ENCODE measurements around the gene TCL1B. TPM values are rescaled to one million over a fixed set of nuclear protein-coding genes. Genes with fewer than 3 reads are reported as not detected.

Gene TCL1B
- total and polyA plus RNA-seq, 2 donors (not counting 3 experiments of a cell fraction or from before 2014, with no cell fraction given): not detected

DNA sequence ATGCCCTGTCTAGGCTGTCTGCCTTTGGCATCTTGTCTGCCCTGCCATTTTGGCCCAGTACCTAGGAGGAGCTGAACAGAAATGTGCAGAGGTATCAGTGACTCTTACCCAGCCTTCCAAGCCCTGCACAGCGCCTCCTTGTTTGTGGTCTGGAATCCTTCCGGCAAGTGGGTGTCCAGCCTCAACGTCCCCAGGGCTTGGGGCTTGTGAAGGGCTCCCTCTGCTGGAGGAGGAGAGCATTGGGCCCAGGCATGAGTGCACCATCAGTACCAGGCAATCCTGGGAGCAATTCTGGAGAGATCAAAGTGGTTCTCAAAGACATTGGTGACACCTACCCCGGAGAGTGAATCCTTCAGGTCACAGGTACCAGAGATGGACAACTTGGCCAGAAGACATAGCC is 2.4 kb upstream of the TCL1B start:
- no TSS peak for BruUV-seq (replicated peaks)
- Histone ChIP-seq H4K20me1 (replicated peaks; ENCODE audit: control insufficient read depth, extremely low read depth, insufficient read depth, low read length) (no peaks in the 10 kb centered on the region), H3K9me1 (replicated peaks; ENCODE audit: control insufficient read depth, extremely low read depth, insufficient read depth, low read length) (no peaks in the 10 kb centered on the region), H3K4me1 (ENCODE audit: control insufficient read depth, extremely low read depth, insufficient read depth, low read length) (no peaks in the 10 kb centered on the region), H2AFZ (ENCODE audit: low read depth, low read length) (no peak overlapping the region), H3K27ac (ENCODE audit: insufficient read depth, low read depth, low read length) (no peak overlapping the region), H3K36me3 (ENCODE audit: control insufficient read depth in 2 of 2, extremely low read depth in 1 of 2, insufficient read depth in 2 of 2, low read length in 2 of 2) (no peaks in the 10 kb centered on the region), H3K4me2 (ENCODE audit: insufficient read depth, low read length) (no peak overlapping the region), H3K4me3 (replicated peaks in 1 of 3; ENCODE audit: insufficient read depth in 1 of 3, low read depth in 1 of 3, low read length in 3 of 3) (no peak overlapping the region), H3K79me2 (ENCODE audit: control insufficient read depth, insufficient read depth, low read length) (no peaks in the 10 kb centered on the region), H3K9me3 (replicated peaks; ENCODE audit: control insufficient read depth, insufficient read depth, low read length) (no peaks in the 10 kb centered on the region), H3K27me3 (ENCODE audit: control insufficient read depth in 2 of 2, insufficient read depth in 2 of 2, low read length in 2 of 2) (no peaks in the 10 kb centered on the region), H3K9ac (replicated peaks; ENCODE audit: extremely low read depth, insufficient read depth, low read length) (no peak overlapping the region)
- POLR2A ChIA-PET: no interaction called here
- dilution Hi-C loops (cut with MboI; ENCODE audit: extremely low pct_ligation_motif_present, low sequenced_read_pairs): no loop called here
- CTCF ChIA-PET: interaction anchor here (0.9 kb wide), 1 partner anchor 90 kb away, joined by 4 read pairs; no protein-coding TSS in a partner anchor
- TF ChIP-seq, protein P1, sequence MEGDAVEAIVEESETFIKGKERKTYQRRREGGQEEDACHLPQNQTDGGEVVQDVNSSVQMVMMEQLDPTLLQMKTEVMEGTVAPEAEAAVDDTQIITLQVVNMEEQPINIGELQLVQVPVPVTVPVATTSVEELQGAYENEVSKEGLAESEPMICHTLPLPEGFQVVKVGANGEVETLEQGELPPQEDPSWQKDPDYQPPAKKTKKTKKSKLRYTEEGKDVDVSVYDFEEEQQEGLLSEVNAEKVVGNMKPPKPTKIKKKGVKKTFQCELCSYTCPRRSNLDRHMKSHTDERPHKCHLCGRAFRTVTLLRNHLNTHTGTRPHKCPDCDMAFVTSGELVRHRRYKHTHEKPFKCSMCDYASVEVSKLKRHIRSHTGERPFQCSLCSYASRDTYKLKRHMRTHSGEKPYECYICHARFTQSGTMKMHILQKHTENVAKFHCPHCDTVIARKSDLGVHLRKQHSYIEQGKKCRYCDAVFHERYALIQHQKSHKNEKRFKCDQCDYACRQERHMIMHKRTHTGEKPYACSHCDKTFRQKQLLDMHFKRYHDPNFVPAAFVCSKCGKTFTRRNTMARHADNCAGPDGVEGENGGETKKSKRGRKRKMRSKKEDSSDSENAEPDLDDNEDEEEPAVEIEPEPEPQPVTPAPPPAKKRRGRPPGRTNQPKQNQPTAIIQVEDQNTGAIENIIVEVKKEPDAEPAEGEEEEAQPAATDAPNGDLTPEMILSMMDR (IDR thresholded peaks at IDR 0.05; ENCODE audit: extremely low read depth in 1 of 2, insufficient read depth in 1 of 2, low read depth in 1 of 2, low read length in 2 of 2): peak; percentile 37 to 42
- no peak for TF ChIP-seq MAX (IDR thresholded peaks at IDR 0.05; ENCODE audit: insufficient read depth, insufficient read length)
- DNase-seq (ENCODE audit: low read depth, low spot score): no peak
- intact Hi-C loops (cut with micrococcal nuclease): loop anchor here (1.0 to 5.0 kb wide), 2 partner anchors 122 to 241 kb away; no protein-coding TSS in a partner anchor
- no peak for FAIRE-seq

- Histone ChIP-seq H4K20me1 (replicated peaks; ENCODE audit: control insufficient read depth, extremely low read depth, insufficient read depth, low read length) (no peaks in the 10 kb centered on the region), H2AFZ (ENCODE audit: low read depth, low read length) (no peak overlapping the region), H3K79me2 (ENCODE audit: control insufficient read depth, insufficient read depth, low read length) (no peaks in the 10 kb centered on the region), H3K9me1 (replicated peaks; ENCODE audit: control insufficient read depth, extremely low read depth, insufficient read depth, low read length) (no peaks in the 10 kb centered on the region), H3K9me3 (replicated peaks; ENCODE audit: control insufficient read depth, insufficient read depth, low read length) (no peaks in the 10 kb centered on the region), H3K4me1 (ENCODE audit: control insufficient read depth, extremely low read depth, insufficient read depth, low read length) (no peaks in the 10 kb centered on the region), H3K27ac (ENCODE audit: insufficient read depth, low read depth, low read length) (no peak overlapping the region), H3K4me2 (ENCODE audit: insufficient read depth, low read length) (no peak overlapping the region), H3K4me3 (replicated peaks in 1 of 3; ENCODE audit: insufficient read depth in 1 of 3, low read depth in 1 of 3, low read length in 3 of 3) (no peak overlapping the region), H3K27me3 (ENCODE audit: control insufficient read depth in 2 of 2, insufficient read depth in 2 of 2, low read length in 2 of 2) (no peaks in the 10 kb centered on the region), H3K9ac (replicated peaks; ENCODE audit: extremely low read depth, insufficient read depth, low read length) (no peak overlapping the region), H3K36me3 (ENCODE audit: control insufficient read depth in 2 of 2, extremely low read depth in 1 of 2, insufficient read depth in 2 of 2, low read length in 2 of 2) (no peaks in the 10 kb centered on the region)
- dilution Hi-C loops (cut with MboI; ENCODE audit: extremely low pct_ligation_motif_present, low sequenced_read_pairs): no loop called here
- BruUV-seq (replicated peaks): no TSS peak
- CTCF ChIA-PET: no interaction called here
- POLR2A ChIA-PET: no interaction called here
- DNase-seq (ENCODE audit: low read depth, low spot score) (no peak), FAIRE-seq (no peak)
- intact Hi-C loops (cut with micrococcal nuclease): no loop called here
- TF ChIP-seq POLR2AphosphoS5 (IDR thresholded peaks at IDR 0.05; ENCODE audit: insufficient read depth, low read depth, low read length): no peak
- TF ChIP-seq GATA2 (IDR thresholded peaks at IDR 0.05; ENCODE audit: insufficient read depth, insufficient read length, low read depth, low read length): no peak
- TF ChIP-seq MYC (IDR thresholded peaks at IDR 0.05; ENCODE audit: low read depth, low read length): no peak
- TF ChIP-seq, protein P1 (IDR thresholded peaks at IDR 0.05; ENCODE audit: extremely low read depth in 1 of 2, insufficient read depth in 1 of 2, low read depth in 1 of 2, low read length in 2 of 2): no peak
- TF ChIP-seq POLR2A (IDR thresholded peaks at IDR 0.05; ENCODE audit: low read depth, low read length): no peak
- no peak for TF ChIP-seq JUN (IDR thresholded peaks at IDR 0.05; ENCODE audit: borderline replicate concordance, insufficient read depth, insufficient read length, low read depth)
- no peak for TF ChIP-seq EZH2 (IDR thresholded peaks at IDR 0.05; ENCODE audit: borderline replicate concordance, low read depth, low read length, severe bottlenecking)
- no peak for TF ChIP-seq MAX (IDR thresholded peaks at IDR 0.05; ENCODE audit: insufficient read depth, insufficient read length)
- no peak for TF ChIP-seq FOS (IDR thresholded peaks at IDR 0.05; ENCODE audit: borderline replicate concordance, insufficient read depth, low read length)
Observed at GRCh38 chr14:95686935-95687334, 709 bp downstream of the TCL1B start.

Measured in endothelial cell of umbilical vein (primary cell).